Endothelial cell of umbilical vein (primary cell): ENCODE data around the gene KCNH8. TPM values are rescaled to one million over a fixed set of nuclear protein-coding genes. Genes with fewer than 3 reads are reported as not detected.

Source experiments
- BruUV-seq: library from RNA; stranded (reverse); fragments of 400-500 nt; replicated peaks from 2 replicates; lab custom pipeline; 2021; lab: Mats Ljungman, UMichigan
- CTCF ChIA-PET: fragments of 300-600, 350-600 bp; sonication (Branson Sonifier 250); formaldehyde crosslinking; loops from one replicate; lab custom pipeline; 2021; ENCODE audit warnings: antibody characterized with exemption, inconsistent platforms; lab: Charles Lee
- POLR2A ChIA-PET: fragments of 300-600, 350-600 bp; sonication (Branson Sonifier 250); formaldehyde crosslinking; loops from one replicate; lab custom pipeline; 2021; ENCODE audit warnings: antibody characterized with exemption, inconsistent platforms; lab: Charles Lee
- DNase-seq: peaks from one replicate; pipeline ENCODE4 v3.0.0-alpha.2; 2011; ENCODE audit warnings: low read depth, low spot score
- FAIRE-seq: peaks from 2 replicates; lab custom pipeline; 2011; peaks lifted over from hg19 to GRCh38; lab: Jason Lieb, UNC
- H2AFZ ChIP-seq: 2 replicates; pipeline ENCODE4 v1.6.0; 2012; ENCODE audit warnings: low read depth, low read length, control low read depth, inconsistent platforms
- H3K27ac ChIP-seq: 2 replicates; pipeline ENCODE4 v1.5.1; 2011; ENCODE audit warnings: low read depth, mild to moderate bottlenecking, control low read depth, low read length, moderate library complexity; ENCODE audit not compliant: insufficient read depth
- H3K27me3 ChIP-seq, 2 experiments: 2 replicates each; pipeline versions ENCODE4 v1.6.0 to v1.6.1; 2011; ENCODE audit warnings: low read length in 2 of 2, mixed read lengths in 1 of 2; ENCODE audit not compliant: control insufficient read depth in 2 of 2, insufficient read depth in 2 of 2
- H3K36me3 ChIP-seq, 2 experiments: 2 replicates in 1 of 2; 3 replicates in 1 of 2; pipeline ENCODE4 v1.5.1; 2011; ENCODE audit warnings: low read length in 2 of 2, mild to moderate bottlenecking in 1 of 2, moderate library complexity in 1 of 2; ENCODE audit not compliant: control insufficient read depth in 2 of 2, insufficient read depth in 2 of 2; ENCODE audit errors: extremely low read depth in 1 of 2
- H3K4me1 ChIP-seq: 3 replicates; pipeline ENCODE4 v1.5.1; 2011; ENCODE audit warnings: mild to moderate bottlenecking, low read length; ENCODE audit not compliant: control insufficient read depth, insufficient read depth; ENCODE audit errors: extremely low read depth
- H3K4me2 ChIP-seq: 2 replicates; pipeline ENCODE4 v1.6.1; 2011; ENCODE audit warnings: low read length, control low read depth, mixed read lengths; ENCODE audit not compliant: insufficient read depth
- H3K4me3 ChIP-seq, 3 experiments: fragments of 200-600 bp in 1 of 3; sonication (generic), shearing (Covaris generic) in 1 of 3; replicated peaks in 1 of 3; 2 replicates each; pipeline ENCODE4 v1.5.1; 2011 to 2016; ENCODE audit warnings: control low read depth in 3 of 3, low read length in 3 of 3, mild to moderate bottlenecking in 2 of 3, inconsistent platforms in 1 of 3, low read depth in 1 of 3, moderate library complexity in 1 of 3; ENCODE audit not compliant: insufficient read depth in 1 of 3
- H3K79me2 ChIP-seq: 2 replicates; pipeline ENCODE4 v1.6.0; 2012; ENCODE audit warnings: low read length, inconsistent platforms; ENCODE audit not compliant: control insufficient read depth, insufficient read depth
- H3K9ac ChIP-seq: replicated peaks from 2 replicates; pipeline ENCODE3; 2011; ENCODE audit warnings: low read length, control low read depth; ENCODE audit not compliant: insufficient read depth; ENCODE audit errors: extremely low read depth
- H3K9me1 ChIP-seq: replicated peaks from 3 replicates; pipeline ENCODE4 v1.6.0; 2011; ENCODE audit warnings: mild to moderate bottlenecking, low read length; ENCODE audit not compliant: control insufficient read depth, insufficient read depth; ENCODE audit errors: extremely low read depth
- H3K9me3 ChIP-seq: replicated peaks from 2 replicates; pipeline ENCODE4 v1.5.1; 2012; ENCODE audit warnings: low read length, inconsistent platforms; ENCODE audit not compliant: control insufficient read depth, insufficient read depth
- H4K20me1 ChIP-seq: replicated peaks from 2 replicates; pipeline ENCODE3; 2011; ENCODE audit warnings: mild to moderate bottlenecking, low read length; ENCODE audit not compliant: control insufficient read depth, insufficient read depth; ENCODE audit errors: extremely low read depth
- EZH2 ChIP-seq: IDR thresholded peaks from 2 replicates; pipeline ENCODE4 v1.6.1; 2012; ENCODE audit warnings: borderline replicate concordance, low read depth, mild to moderate bottlenecking, moderate library complexity, low read length, inconsistent platforms; ENCODE audit not compliant: severe bottlenecking
- FOS ChIP-seq: IDR thresholded peaks from 2 replicates; pipeline ENCODE4 v1.6.1; 2011; ENCODE audit warnings: mild to moderate bottlenecking, low read length, moderate library complexity, borderline replicate concordance; ENCODE audit not compliant: insufficient read depth
- GATA2 ChIP-seq: IDR thresholded peaks from 2 replicates; pipeline ENCODE4 v1.7.0; 2011; ENCODE audit warnings: low read depth, mild to moderate bottlenecking, moderate library complexity, mixed read lengths, low read length; ENCODE audit not compliant: insufficient read length, insufficient read depth
- JUN ChIP-seq: IDR thresholded peaks from 2 replicates; pipeline ENCODE4 v1.6.1; 2011; ENCODE audit warnings: borderline replicate concordance, low read depth; ENCODE audit not compliant: insufficient read length, insufficient read depth
- MAX ChIP-seq: IDR thresholded peaks from 2 replicates; pipeline ENCODE4 v1.6.1; 2011; ENCODE audit not compliant: insufficient read depth, insufficient read length
- MYC ChIP-seq: IDR thresholded peaks from one replicate; pipeline ENCODE4 v1.6.1; 2011; ENCODE audit warnings: mild to moderate bottlenecking, low read depth, low read length
- POLR2A ChIP-seq: IDR thresholded peaks from 2 replicates; pipeline ENCODE4 v1.6.1; 2012; ENCODE audit warnings: low read depth, mild to moderate bottlenecking, control low read depth, low read length
- POLR2AphosphoS5 ChIP-seq: IDR thresholded peaks from 2 replicates; pipeline ENCODE4 v1.6.1; 2012; ENCODE audit warnings: low read depth, mild to moderate bottlenecking, control low read depth, low read length, moderate library complexity; ENCODE audit not compliant: insufficient read depth
- dilution Hi-C: fragments of 300-500 bp; cut with MboI; formaldehyde crosslinking; loops from one replicate; pipeline ENCODE4 v1.15.0; 2019; ENCODE audit warnings: low sequenced_read_pairs; ENCODE audit not compliant: extremely low pct_ligation_motif_present
- intact Hi-C: fragments of 100-400 bp; cut with micrococcal nuclease; formaldehyde crosslinking; loops from one replicate; pipeline ENCODE4 v1.10.0; 2022
- polyA plus RNA-seq, 4 experiments: library from polyadenylated mRNA; depleted of rRNA in 3 of 4; stranded (reverse) in 3 of 4; unstranded in 1 of 4; fragments of >200 nt; gene quantifications; 2 replicates each; pipeline versions ENCODE4 v1.2.1 to v1.2.3, GENCODE V29; 2011 to 2012; ENCODE audit warnings: missing spikeins in 1 of 4
- total RNA-seq: library from RNA; stranded (reverse); gene quantifications from 2 replicates; pipeline ENCODE4 v1.2.3, GENCODE V29; 2021
- TF ChIP-seq, protein P1 (sequence below), 2 donors: IDR thresholded peaks; 1 replicate in 1 of 2; 2 replicates in 1 of 2; pipeline ENCODE4 v1.5.1; 2011; ENCODE audit warnings: low read length in 2 of 2, mild to moderate bottlenecking in 2 of 2, moderate library complexity in 2 of 2, control low read depth in 1 of 2, inconsistent platforms in 1 of 2, low read depth in 1 of 2; ENCODE audit not compliant: insufficient read depth in 1 of 2; ENCODE audit errors: extremely low read depth in 1 of 2

Gene KCNH8
- total and polyA plus RNA-seq, 2 donors (not counting 3 experiments of a cell fraction or from before 2014, with no cell fraction given), result not detected

DNA sequence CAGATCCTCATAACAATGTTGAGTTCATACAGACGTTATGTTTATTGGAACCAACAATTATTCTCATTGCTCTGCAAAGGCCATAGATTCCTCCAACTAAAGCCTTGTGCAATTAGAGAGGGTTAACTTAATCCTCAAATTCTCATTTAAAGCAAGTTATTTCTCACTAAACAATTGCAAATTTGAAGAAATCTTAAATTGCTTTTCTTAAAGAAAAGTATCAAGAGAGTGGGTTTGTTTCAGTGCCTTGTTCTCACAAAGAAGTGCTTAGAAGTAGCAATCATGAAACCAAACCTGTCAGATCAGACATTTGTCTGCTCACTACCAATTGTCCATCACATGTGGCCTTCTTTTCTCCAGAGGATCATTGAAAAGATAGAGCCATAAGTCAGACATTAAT lies 124.8 kb downstream of the KCNH8 start:
- no TSS peak for BruUV-seq
- H3K9me3 ChIP-seq, result peaks cover 7% of the 10 kb centered on the region
- intact Hi-C loops (no loop called here), dilution Hi-C loops (no loop called here)
- H3K4me3 ChIP-seq, result no peak overlapping the region
- H2AFZ ChIP-seq, result no peak overlapping the region
- ChIA-PET CTCF (no interaction called here), POLR2A (no interaction called here)
- H3K27me3 ChIP-seq, result no peaks in the 10 kb centered on the region
- no peak for FAIRE-seq
- H3K9me1 ChIP-seq, result no peaks in the 10 kb centered on the region
- no peak overlapping the region for H3K27ac ChIP-seq
- H3K4me2 ChIP-seq, result no peak overlapping the region
- TF ChIP-seq POLR2AphosphoS5 (no peak), FOS (no peak), MAX (no peak), POLR2A (no peak), MYC (no peak), JUN (no peak), GATA2 (no peak), EZH2 (no peak)
- TF ChIP-seq, protein P1, sequence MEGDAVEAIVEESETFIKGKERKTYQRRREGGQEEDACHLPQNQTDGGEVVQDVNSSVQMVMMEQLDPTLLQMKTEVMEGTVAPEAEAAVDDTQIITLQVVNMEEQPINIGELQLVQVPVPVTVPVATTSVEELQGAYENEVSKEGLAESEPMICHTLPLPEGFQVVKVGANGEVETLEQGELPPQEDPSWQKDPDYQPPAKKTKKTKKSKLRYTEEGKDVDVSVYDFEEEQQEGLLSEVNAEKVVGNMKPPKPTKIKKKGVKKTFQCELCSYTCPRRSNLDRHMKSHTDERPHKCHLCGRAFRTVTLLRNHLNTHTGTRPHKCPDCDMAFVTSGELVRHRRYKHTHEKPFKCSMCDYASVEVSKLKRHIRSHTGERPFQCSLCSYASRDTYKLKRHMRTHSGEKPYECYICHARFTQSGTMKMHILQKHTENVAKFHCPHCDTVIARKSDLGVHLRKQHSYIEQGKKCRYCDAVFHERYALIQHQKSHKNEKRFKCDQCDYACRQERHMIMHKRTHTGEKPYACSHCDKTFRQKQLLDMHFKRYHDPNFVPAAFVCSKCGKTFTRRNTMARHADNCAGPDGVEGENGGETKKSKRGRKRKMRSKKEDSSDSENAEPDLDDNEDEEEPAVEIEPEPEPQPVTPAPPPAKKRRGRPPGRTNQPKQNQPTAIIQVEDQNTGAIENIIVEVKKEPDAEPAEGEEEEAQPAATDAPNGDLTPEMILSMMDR (IDR thresholded peaks at IDR 0.05; ENCODE audit: extremely low read depth in 1 of 2, insufficient read depth in 1 of 2, low read depth in 1 of 2, low read length in 2 of 2), result no peak
- no peaks in the 10 kb centered on the region for H3K36me3 ChIP-seq
- H3K9ac ChIP-seq, result no peak overlapping the region
- DNase-seq, result no peak
- H4K20me1 ChIP-seq, result no peaks in the 10 kb centered on the region
- no peaks in the 10 kb centered on the region for H3K4me1 ChIP-seq
- no peaks in the 10 kb centered on the region for H3K79me2 ChIP-seq
